ENCODE measurements around the gene GMEB2.

GMEB2 gene

GRCh38 chr20:63595416-63596127 is 31.3 kb downstream of the GMEB2 start:
- Histone ChIP-seq H3K36me3 (ENCODE audit: control insufficient read depth in 4 of 4, insufficient read depth in 4 of 4, low read length in 3 of 4) (peaks cover 5 to 66% (median 40%) of the 10 kb centered on the region in 4 experiments), H3K27ac (ENCODE audit: insufficient read depth in 1 of 2, low read depth in 1 of 2, low read length in 2 of 2, poor library complexity in 1 of 2, severe bottlenecking in 2 of 2) (no peak overlapping the region), H3K4me3 (ENCODE audit: control insufficient read depth in 1 of 7, extremely low read depth in 1 of 7, insufficient read depth in 4 of 7, low read depth in 2 of 7, low read length in 6 of 7) (no peak overlapping the region), H3K9me3 (ENCODE audit: control extremely low read depth in 1 of 5, control insufficient read depth in 4 of 5, insufficient read depth in 2 of 5, low read depth in 1 of 5, low read length in 4 of 5) (no peaks in the 10 kb centered on the region), H3K27me3 (replicated peaks in 2 of 5; ENCODE audit: control insufficient read depth in 4 of 5, insufficient read depth in 5 of 5, low read length in 4 of 5) (no peaks in the 10 kb centered on the region), H3K4me1 (ENCODE audit: control extremely low read depth in 1 of 4, control insufficient read depth in 4 of 4, insufficient read depth in 4 of 4, low read length in 3 of 4) (no peaks in the 10 kb centered on the region)
- ChIA-PET CTCF (no interaction called here), POLR2A (no interaction called here)
- 97% methylated on average over 25 of the region's 30 CpGs for WGBS (ENCODE audit: insufficient coverage)
- no peak for DNase-seq

GRCh38 chr20:63594043-63594561 is 32.8 kb downstream of the GMEB2 start:
- no peak for DNase-seq
- H3K27me3 ChIP-seq (replicated peaks in 2 of 5; ENCODE audit: control insufficient read depth in 4 of 5, insufficient read depth in 5 of 5, low read length in 4 of 5), result no peaks in the 10 kb centered on the region
- no peak overlapping the region for H3K27ac ChIP-seq (ENCODE audit: insufficient read depth in 1 of 2, low read depth in 1 of 2, low read length in 2 of 2, poor library complexity in 1 of 2, severe bottlenecking in 2 of 2)
- peaks cover 0 to 69% (median 45%) of the 10 kb centered on the region in 4 experiments for H3K36me3 ChIP-seq (ENCODE audit: control insufficient read depth in 4 of 4, insufficient read depth in 4 of 4, low read length in 3 of 4)
- CTCF ChIA-PET, result interaction anchor here (1.0 to 1.4 kb wide), 2 partner anchors 11 to 13 kb away, joined by 3 read pairs; no protein-coding TSS in a partner anchor
- no peaks in the 10 kb centered on the region for H3K9me3 ChIP-seq (ENCODE audit: control extremely low read depth in 1 of 5, control insufficient read depth in 4 of 5, insufficient read depth in 2 of 5, low read depth in 1 of 5, low read length in 4 of 5)
- POLR2A ChIA-PET, result no interaction called here
- WGBS (ENCODE audit: insufficient coverage), result 90% methylated on average over 10 of the region's 10 CpGs
- no peak overlapping the region for H3K4me3 ChIP-seq (ENCODE audit: control insufficient read depth in 1 of 7, extremely low read depth in 1 of 7, insufficient read depth in 4 of 7, low read depth in 2 of 7, low read length in 6 of 7)
- no peaks in the 10 kb centered on the region for H3K4me1 ChIP-seq (ENCODE audit: control extremely low read depth in 1 of 4, control insufficient read depth in 4 of 4, insufficient read depth in 4 of 4, low read length in 3 of 4)

GRCh38 chr20:63592661-63593060 is 34.2 kb downstream of the GMEB2 start:
- no peaks in the 10 kb centered on the region for H3K9me3 ChIP-seq (ENCODE audit: control extremely low read depth in 1 of 5, control insufficient read depth in 4 of 5, insufficient read depth in 2 of 5, low read depth in 1 of 5, low read length in 4 of 5)
- ChIA-PET CTCF (no interaction called here), POLR2A (no interaction called here)
- no peaks in the 10 kb centered on the region for H3K27me3 ChIP-seq (replicated peaks in 2 of 5; ENCODE audit: control insufficient read depth in 4 of 5, insufficient read depth in 5 of 5, low read length in 4 of 5)
- peaks cover 0 to 14% (median 13%) of the 10 kb centered on the region in 4 experiments for H3K4me1 ChIP-seq (ENCODE audit: control extremely low read depth in 1 of 4, control insufficient read depth in 4 of 4, insufficient read depth in 4 of 4, low read length in 3 of 4)
- no peak overlapping the region for H3K27ac ChIP-seq (ENCODE audit: insufficient read depth in 1 of 2, low read depth in 1 of 2, low read length in 2 of 2, poor library complexity in 1 of 2, severe bottlenecking in 2 of 2)
- no peak overlapping the region for H3K4me3 ChIP-seq (ENCODE audit: control insufficient read depth in 1 of 7, extremely low read depth in 1 of 7, insufficient read depth in 4 of 7, low read depth in 2 of 7, low read length in 6 of 7)
- 97% methylated on average over 13 of the region's 13 CpGs for WGBS (ENCODE audit: insufficient coverage)
- no peak for DNase-seq
- peaks cover 0 to 55% (median 38%) of the 10 kb centered on the region in 4 experiments for H3K36me3 ChIP-seq (ENCODE audit: control insufficient read depth in 4 of 4, insufficient read depth in 4 of 4, low read length in 3 of 4)

- ChIA-PET POLR2A (no interaction called here), CTCF (no interaction called here)
- H3K36me3 ChIP-seq (ENCODE audit: control insufficient read depth in 4 of 4, insufficient read depth in 4 of 4, low read length in 3 of 4), result peaks cover 0 to 52% (median 34%) of the 10 kb centered on the region in 4 experiments
Observed at GRCh38 chr20:63591786-63592355, 35.0 kb downstream of the GMEB2 start.

GRCh38 chr20:63591147-63591533 is 35.8 kb downstream of the GMEB2 start:
- Histone ChIP-seq H3K36me3 (ENCODE audit: control insufficient read depth in 4 of 4, insufficient read depth in 4 of 4, low read length in 3 of 4) (peaks cover 0 to 49% (median 32%) of the 10 kb centered on the region in 4 experiments), H3K4me1 (ENCODE audit: control extremely low read depth in 1 of 4, control insufficient read depth in 4 of 4, insufficient read depth in 4 of 4, low read length in 3 of 4) (peaks cover 0 to 25% (median 25%) of the 10 kb centered on the region in 4 experiments), H3K4me3 (ENCODE audit: control insufficient read depth in 1 of 7, extremely low read depth in 1 of 7, insufficient read depth in 4 of 7, low read depth in 2 of 7, low read length in 6 of 7) (no peak overlapping the region), H3K27me3 (replicated peaks in 2 of 5; ENCODE audit: control insufficient read depth in 4 of 5, insufficient read depth in 5 of 5, low read length in 4 of 5) (no peaks in the 10 kb centered on the region), H3K9me3 (ENCODE audit: control extremely low read depth in 1 of 5, control insufficient read depth in 4 of 5, insufficient read depth in 2 of 5, low read depth in 1 of 5, low read length in 4 of 5) (no peaks in the 10 kb centered on the region), H3K27ac (ENCODE audit: insufficient read depth in 1 of 2, low read depth in 1 of 2, low read length in 2 of 2, poor library complexity in 1 of 2, severe bottlenecking in 2 of 2) (no peak overlapping the region)
- CTCF ChIA-PET, result interaction anchor here (0.5 kb wide), 1 partner anchor 391 kb away, joined by 3 read pairs; no protein-coding TSS in a partner anchor
- POLR2A ChIA-PET, result no interaction called here
- DNase-seq, result no peak
- WGBS (ENCODE audit: insufficient coverage), result 96% methylated on average over 4 of the region's 4 CpGs

More at GRCh38 chr20:63591786-63592355, 35.0 kb downstream of the GMEB2 start:
- no peak overlapping the region for H3K4me3 ChIP-seq (ENCODE audit: control insufficient read depth in 1 of 7, extremely low read depth in 1 of 7, insufficient read depth in 4 of 7, low read depth in 2 of 7, low read length in 6 of 7)
- H3K9me3 ChIP-seq (ENCODE audit: control extremely low read depth in 1 of 5, control insufficient read depth in 4 of 5, insufficient read depth in 2 of 5, low read depth in 1 of 5, low read length in 4 of 5), result no peaks in the 10 kb centered on the region
- H3K27me3 ChIP-seq (replicated peaks in 2 of 5; ENCODE audit: control insufficient read depth in 4 of 5, insufficient read depth in 5 of 5, low read length in 4 of 5), result no peaks in the 10 kb centered on the region
- no peak overlapping the region for H3K27ac ChIP-seq (ENCODE audit: insufficient read depth in 1 of 2, low read depth in 1 of 2, low read length in 2 of 2, poor library complexity in 1 of 2, severe bottlenecking in 2 of 2)
- peaks cover 0 to 22% (median 21%) of the 10 kb centered on the region in 4 experiments for H3K4me1 ChIP-seq (ENCODE audit: control extremely low read depth in 1 of 4, control insufficient read depth in 4 of 4, insufficient read depth in 4 of 4, low read length in 3 of 4)
- WGBS (ENCODE audit: insufficient coverage), result 97% methylated on average over 27 of the region's 28 CpGs
- no peak for DNase-seq

GRCh38 chr20:63590218-63591146 is 36.4 kb downstream of the GMEB2 start:
- H3K36me3 ChIP-seq (ENCODE audit: control insufficient read depth in 4 of 4, insufficient read depth in 4 of 4, low read length in 3 of 4), result peaks cover 0 to 43% (median 30%) of the 10 kb centered on the region in 4 experiments
- no peak overlapping the region for H3K4me3 ChIP-seq (ENCODE audit: control insufficient read depth in 1 of 7, extremely low read depth in 1 of 7, insufficient read depth in 4 of 7, low read depth in 2 of 7, low read length in 6 of 7)
- no peaks in the 10 kb centered on the region for H3K9me3 ChIP-seq (ENCODE audit: control extremely low read depth in 1 of 5, control insufficient read depth in 4 of 5, insufficient read depth in 2 of 5, low read depth in 1 of 5, low read length in 4 of 5)
- WGBS (ENCODE audit: insufficient coverage), result 96% methylated on average over 39 of the region's 52 CpGs
- DNase-seq, result no peak
- ChIA-PET CTCF (interaction anchor here (0.5 to 1.0 kb wide), 2 partner anchors 9 to 392 kb away, joined by 3 read pairs; no protein-coding TSS in a partner anchor), POLR2A (no interaction called here)
- no peaks in the 10 kb centered on the region for H3K27me3 ChIP-seq (replicated peaks in 2 of 5; ENCODE audit: control insufficient read depth in 4 of 5, insufficient read depth in 5 of 5, low read length in 4 of 5)
- no peak overlapping the region for H3K27ac ChIP-seq (ENCODE audit: insufficient read depth in 1 of 2, low read depth in 1 of 2, low read length in 2 of 2, poor library complexity in 1 of 2, severe bottlenecking in 2 of 2)
- H3K4me1 ChIP-seq (ENCODE audit: control extremely low read depth in 1 of 4, control insufficient read depth in 4 of 4, insufficient read depth in 4 of 4, low read length in 3 of 4), result peaks cover 0 to 26% (median 25%) of the 10 kb centered on the region in 4 experiments
